HEK293 (cell line): ENCODE measurements around the gene UNC45B.
A peak's percentile ranks its signal among the peaks of the same experiment; 100 is the strongest.

Source experiments
- CTCF ChIA-PET: fragments of 350-600 bp; formaldehyde crosslinking; extraction: SDS; loops from one replicate; lab custom pipeline; 2021; ENCODE audit warnings: antibody characterized with exemption; lab: Yijun Ruan, JAX
- POLR2A ChIA-PET: fragments of 300-600 bp; formaldehyde crosslinking; extraction: SDS; loops from one replicate; lab custom pipeline; 2020; ENCODE audit warnings: antibody characterized with exemption, inconsistent platforms; lab: Yijun Ruan, JAX
- H3K27ac ChIP-seq: fragments of 200-500 bp; sonication (Bioruptor generic); 2 replicates; pipeline ENCODE4 v1.5.1; 2014; ENCODE audit warnings: low read depth, low read length, control low read depth, inconsistent platforms; ENCODE audit errors: extremely low read depth
- H3K36me3 ChIP-seq, 2 experiments: fragments of 200-500 bp in 1 of 2; sonication (Bioruptor generic) in 1 of 2; 1 replicate in 1 of 2; 2 replicates in 1 of 2; pipeline ENCODE4 v1.5.1; 2014 to 2017; ENCODE audit warnings: inconsistent platforms in 2 of 2, low read length in 2 of 2; ENCODE audit not compliant: control insufficient read depth in 2 of 2, insufficient read depth in 1 of 2
- H3K4me1 ChIP-seq: fragments of 200-500 bp; sonication (Bioruptor generic); 2 replicates; pipeline ENCODE4 v1.5.1; 2014; ENCODE audit warnings: mild to moderate bottlenecking, low read length, inconsistent platforms; ENCODE audit not compliant: control insufficient read depth, insufficient read depth
- H3K4me3 ChIP-seq: 2 replicates; pipeline ENCODE4 v1.5.1; 2011; ENCODE audit warnings: low read depth, mild to moderate bottlenecking, control low read depth, low read length, moderate library complexity
- H3K9me3 ChIP-seq: fragments of 200-500 bp; sonication (Bioruptor generic); 2 replicates; pipeline ENCODE4 v1.5.1; 2014; ENCODE audit warnings: low read depth, low read length, inconsistent platforms; ENCODE audit not compliant: control insufficient read depth, insufficient read depth
- BCL11A ChIP-seq: fragments of 450-650 bp; formaldehyde crosslinking; IDR thresholded peaks from 2 replicates; pipeline ENCODE4 v1.5.1; 2016; ENCODE audit warnings: low read depth, missing biosample characterization, missing genetic modification characterization
- EGR2 ChIP-seq: fragments of 450-650 bp; formaldehyde crosslinking; IDR thresholded peaks from 2 replicates; pipeline ENCODE4 v1.5.1; 2016; ENCODE audit warnings: low read depth, missing biosample characterization, missing genetic modification characterization
- KLF10 ChIP-seq: fragments of 450-650 bp; IDR thresholded peaks from 2 replicates; pipeline ENCODE4 v1.5.1; 2018; ENCODE audit warnings: missing biosample characterization, mild to moderate bottlenecking, missing genetic modification characterization
- PRDM6 ChIP-seq: fragments of 450-650 bp; formaldehyde crosslinking; IDR thresholded peaks from 2 replicates; pipeline ENCODE4 v1.5.1; 2017; ENCODE audit warnings: missing biosample characterization, missing genetic modification characterization
- REST ChIP-seq: fragments of 450-650 bp; formaldehyde crosslinking; IDR thresholded peaks from 2 replicates; pipeline ENCODE4 v1.5.1; 2016; ENCODE audit warnings: missing biosample characterization, missing genetic modification characterization
- SCRT2 ChIP-seq: fragments of 450-650 bp; formaldehyde crosslinking; IDR thresholded peaks from 2 replicates; pipeline ENCODE4 v1.5.1; 2016; ENCODE audit warnings: missing biosample characterization, missing genetic modification characterization
- ZBTB20 ChIP-seq: fragments of 450-650 bp; formaldehyde crosslinking; IDR thresholded peaks from 2 replicates; pipeline ENCODE4 v1.5.1; 2016; ENCODE audit warnings: missing biosample characterization, missing genetic modification characterization
- ZFP37 ChIP-seq: fragments of 450-650 bp; formaldehyde crosslinking; IDR thresholded peaks from 2 replicates; pipeline ENCODE4 v1.5.1; 2016; ENCODE audit warnings: missing biosample characterization, missing genetic modification characterization
- ZNF146 ChIP-seq: fragments of 450-650 bp; formaldehyde crosslinking; IDR thresholded peaks from 2 replicates; pipeline ENCODE4 v1.5.1; 2016; ENCODE audit warnings: missing biosample characterization, missing genetic modification characterization
- ZNF202 ChIP-seq: fragments of 450-650 bp; formaldehyde crosslinking; IDR thresholded peaks from 2 replicates; pipeline ENCODE4 v1.5.1; 2016; ENCODE audit warnings: missing biosample characterization, missing genetic modification characterization, borderline replicate concordance
- ZNF302 ChIP-seq: fragments of 450-650 bp; formaldehyde crosslinking; IDR thresholded peaks from 2 replicates; pipeline ENCODE4 v1.5.1; 2016; ENCODE audit warnings: missing biosample characterization, missing genetic modification characterization, low read depth
- ZNF510 ChIP-seq: fragments of 450-650 bp; formaldehyde crosslinking; IDR thresholded peaks from 2 replicates; pipeline ENCODE4 v1.5.1; 2018; ENCODE audit warnings: mild to moderate bottlenecking, missing genetic modification characterization, missing biosample characterization; ENCODE audit not compliant: insufficient replicate concordance
- ZNF518A ChIP-seq: fragments of 450-650 bp; formaldehyde crosslinking; conservative IDR thresholded peaks from 2 replicates; pipeline ENCODE4 v1.5.1; 2016; ENCODE audit warnings: low read depth, missing biosample characterization, missing genetic modification characterization
- ZNF561 ChIP-seq: fragments of 450-650 bp; IDR thresholded peaks from 2 replicates; pipeline ENCODE4 v1.5.1; 2018; ENCODE audit warnings: missing biosample characterization, missing genetic modification characterization, borderline replicate concordance
- ZSCAN23 ChIP-seq: fragments of 450-650 bp; formaldehyde crosslinking; IDR thresholded peaks from 2 replicates; pipeline ENCODE4 v1.5.1; 2016; ENCODE audit warnings: missing biosample characterization, missing genetic modification characterization

The UNC45B gene

GRCh38 chr17:35132816-35133550 is 14.6 kb upstream of the UNC45B start:
- H3K4me3 ChIP-seq, result no peak overlapping the region
- CTCF ChIA-PET, result no interaction called here

GRCh38 chr17:35135322-35135721 is 12.3 kb upstream of the UNC45B start:
- Histone ChIP-seq H3K4me1 (no peaks in the 10 kb centered on the region), H3K9me3 (no peaks in the 10 kb centered on the region), H3K27ac (no peak overlapping the region), H3K36me3 (peaks cover 52 to 97% of the 10 kb centered on the region in 2 experiments), H3K4me3 (no peak overlapping the region)
- CTCF ChIA-PET, result no interaction called here
- TF ChIP-seq ZFP37 (tag by site-specific recombination) (no peak), ZNF510 (tag by site-specific recombination) (no peak), ZNF146 (tag by site-specific recombination) (no peak), ZSCAN23 (tag by site-specific recombination) (no peak), BCL11A (no peak)
- POLR2A ChIA-PET, result no interaction called here

More at GRCh38 chr17:35132816-35133550, 14.6 kb upstream of the UNC45B start:
- H3K27ac ChIP-seq, result no peak overlapping the region
- TF ChIP-seq ZNF561 (tag by site-specific recombination) (no peak), ZNF518A (no peak), ZNF202 (tag by site-specific recombination) (no peak), KLF10 (tag by site-specific recombination) (no peak), SCRT2 (tag by site-specific recombination) (no peak), EGR2 (tag by site-specific recombination) (0 out of 2 replicates have a peak, but pooled peaks have one; percentile 5)
- H3K4me1 ChIP-seq, result no peaks in the 10 kb centered on the region
- H3K36me3 ChIP-seq, result peaks cover 40 to 82% of the 10 kb centered on the region in 2 experiments
- H3K9me3 ChIP-seq, result no peaks in the 10 kb centered on the region
- POLR2A ChIA-PET, result no interaction called here

- CTCF ChIA-PET, result no interaction called here
- TF ChIP-seq REST (tag by site-specific recombination) (no peak), ZNF302 (tag by site-specific recombination) (no peak), ZBTB20 (tag by site-specific recombination) (peak; percentile 84), PRDM6 (no peak)
- Histone ChIP-seq H3K27ac (no peak overlapping the region), H3K4me3 (no peak overlapping the region), H3K4me1 (peaks cover 4% of the 10 kb centered on the region; the same call in 1 of the 2 replicates), H3K36me3 (peaks cover 50 to 68% of the 10 kb centered on the region in 2 experiments), H3K9me3 (no peaks in the 10 kb centered on the region)
- POLR2A ChIA-PET, result interaction anchor here (0.6 to 1.0 kb wide), 2 partner anchors 11 to 553 kb away, joined by 3 read pairs; no protein-coding TSS in a partner anchor
Measured at GRCh38 chr17:35138218-35138617, 9.4 kb upstream of the UNC45B start.
